Parathyroid adenoma (tissue), 2 donors: ENCODE data around the gene SHROOM3.

Source experiments
- H2AFZ ChIP-seq: fragments of 300-600 bp; sonication (generic); one replicate; pipeline ENCODE4 v1.7.0; 2017; ENCODE audit warnings: antibody characterized with exemption, mild to moderate bottlenecking
- H3K27ac ChIP-seq: fragments of 300-600 bp; sonication (generic); one replicate; pipeline ENCODE4 v1.7.0; 2017
- H3K27me3 ChIP-seq: fragments of 300-600 bp; sonication (generic); one replicate; pipeline ENCODE4 v1.7.0; 2017; ENCODE audit warnings: low read length; ENCODE audit not compliant: control insufficient read depth, insufficient read depth
- H3K36me3 ChIP-seq: fragments of 300-600 bp; sonication (generic); one replicate; pipeline ENCODE4 v1.7.0; 2017; ENCODE audit warnings: low read length; ENCODE audit not compliant: control insufficient read depth, insufficient read depth
- H3K4me1 ChIP-seq: fragments of 300-600 bp; sonication (generic); one replicate; pipeline ENCODE4 v1.7.0; 2017; ENCODE audit warnings: control low read depth
- H3K4me2 ChIP-seq: fragments of 300-600 bp; sonication (generic); one replicate; pipeline ENCODE4 v1.7.0; 2017; ENCODE audit warnings: low read length
- H3K4me3 ChIP-seq: fragments of 300-600 bp; sonication (generic); one replicate; pipeline ENCODE4 v1.7.0; 2017; ENCODE audit warnings: low read depth, low read length
- H3K79me2 ChIP-seq: fragments of 300-600 bp; sonication (generic); one replicate; pipeline ENCODE4 v1.7.0; 2017; ENCODE audit warnings: control low read depth
- H3K9ac ChIP-seq: fragments of 300-600 bp; sonication (generic); one replicate; pipeline ENCODE4 v1.7.0; 2017; ENCODE audit warnings: mild to moderate bottlenecking
- H3K9me3 ChIP-seq: fragments of 300-600 bp; sonication (generic); one replicate; pipeline ENCODE4 v1.7.0; 2017; ENCODE audit warnings: low read length; ENCODE audit not compliant: control insufficient read depth
- TF ChIP-seq, protein P1 (sequence below): fragments of 300-600 bp; sonication (generic); IDR thresholded peaks from one replicate; pipeline ENCODE4 v1.7.0; 2017; ENCODE audit warnings: antibody characterized with exemption, mild to moderate bottlenecking
- donor health status: primary hyperparathyroidism.

SHROOM3 gene

DNA sequence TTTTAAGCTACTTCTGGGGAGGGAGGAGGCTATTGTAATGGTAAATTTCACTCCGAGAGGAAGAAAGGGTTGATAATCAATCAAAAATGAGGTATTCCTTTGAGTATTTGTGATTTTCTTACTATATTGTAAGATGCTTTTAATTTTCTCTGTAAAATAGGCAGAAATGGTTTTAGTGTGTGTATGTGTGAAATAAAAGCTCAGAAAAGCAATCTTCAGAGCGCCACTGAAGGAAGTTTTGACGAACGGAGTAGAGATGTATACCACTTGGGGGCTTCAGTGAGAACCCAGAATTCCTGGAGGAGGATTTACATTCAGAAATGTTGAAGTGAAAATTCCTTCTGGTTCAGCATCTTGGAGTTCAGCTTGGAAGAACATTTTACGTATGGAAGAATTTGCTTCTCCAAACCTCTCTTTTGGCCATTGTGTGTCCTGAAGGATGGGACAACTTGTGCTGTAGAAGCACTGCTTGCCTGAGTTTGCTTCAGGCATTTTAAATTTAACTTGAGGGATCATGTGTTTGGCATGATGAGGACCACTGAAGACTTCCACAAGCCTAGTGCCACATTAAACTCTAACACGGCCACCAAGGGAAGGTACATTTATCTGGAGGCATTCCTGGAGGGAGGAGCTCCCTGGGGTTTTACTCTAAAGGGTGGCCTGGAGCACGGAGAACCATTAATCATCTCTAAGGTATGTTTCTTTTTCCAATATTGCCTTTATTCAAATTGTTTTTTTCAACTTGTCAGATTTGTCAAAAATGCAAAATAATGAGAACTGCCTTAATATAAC, 695 bp downstream of the SHROOM3 start:
- H3K79me2 ChIP-seq, result no peaks in the 10 kb centered on the region
- H3K4me3 ChIP-seq, result no peak overlapping the region
- H3K27me3 ChIP-seq, result no peaks in the 10 kb centered on the region
- H3K36me3 ChIP-seq, result no peaks in the 10 kb centered on the region
- H3K4me1 ChIP-seq, result no peaks in the 10 kb centered on the region
- no peak overlapping the region for H3K4me2 ChIP-seq
- H3K27ac ChIP-seq, result no peak overlapping the region
- TF ChIP-seq, protein P1, sequence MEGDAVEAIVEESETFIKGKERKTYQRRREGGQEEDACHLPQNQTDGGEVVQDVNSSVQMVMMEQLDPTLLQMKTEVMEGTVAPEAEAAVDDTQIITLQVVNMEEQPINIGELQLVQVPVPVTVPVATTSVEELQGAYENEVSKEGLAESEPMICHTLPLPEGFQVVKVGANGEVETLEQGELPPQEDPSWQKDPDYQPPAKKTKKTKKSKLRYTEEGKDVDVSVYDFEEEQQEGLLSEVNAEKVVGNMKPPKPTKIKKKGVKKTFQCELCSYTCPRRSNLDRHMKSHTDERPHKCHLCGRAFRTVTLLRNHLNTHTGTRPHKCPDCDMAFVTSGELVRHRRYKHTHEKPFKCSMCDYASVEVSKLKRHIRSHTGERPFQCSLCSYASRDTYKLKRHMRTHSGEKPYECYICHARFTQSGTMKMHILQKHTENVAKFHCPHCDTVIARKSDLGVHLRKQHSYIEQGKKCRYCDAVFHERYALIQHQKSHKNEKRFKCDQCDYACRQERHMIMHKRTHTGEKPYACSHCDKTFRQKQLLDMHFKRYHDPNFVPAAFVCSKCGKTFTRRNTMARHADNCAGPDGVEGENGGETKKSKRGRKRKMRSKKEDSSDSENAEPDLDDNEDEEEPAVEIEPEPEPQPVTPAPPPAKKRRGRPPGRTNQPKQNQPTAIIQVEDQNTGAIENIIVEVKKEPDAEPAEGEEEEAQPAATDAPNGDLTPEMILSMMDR, result no peak
- no peaks in the 10 kb centered on the region for H3K9me3 ChIP-seq
- H3K9ac ChIP-seq, result no peak overlapping the region
- H2AFZ ChIP-seq, result no peak overlapping the region

GRCh38 chr4:76439491-76439890, 4.5 kb downstream of the SHROOM3 start:
- TF ChIP-seq, protein P1, result no peak
- Histone ChIP-seq H3K79me2 (no peaks in the 10 kb centered on the region), H3K4me3 (no peak overlapping the region), H3K9me3 (no peaks in the 10 kb centered on the region), H3K9ac (no peak overlapping the region), H3K4me2 (no peak overlapping the region), H3K27me3 (no peaks in the 10 kb centered on the region), H3K4me1 (no peaks in the 10 kb centered on the region), H3K27ac (no peak overlapping the region), H2AFZ (no peak overlapping the region), H3K36me3 (no peaks in the 10 kb centered on the region)

DNA sequence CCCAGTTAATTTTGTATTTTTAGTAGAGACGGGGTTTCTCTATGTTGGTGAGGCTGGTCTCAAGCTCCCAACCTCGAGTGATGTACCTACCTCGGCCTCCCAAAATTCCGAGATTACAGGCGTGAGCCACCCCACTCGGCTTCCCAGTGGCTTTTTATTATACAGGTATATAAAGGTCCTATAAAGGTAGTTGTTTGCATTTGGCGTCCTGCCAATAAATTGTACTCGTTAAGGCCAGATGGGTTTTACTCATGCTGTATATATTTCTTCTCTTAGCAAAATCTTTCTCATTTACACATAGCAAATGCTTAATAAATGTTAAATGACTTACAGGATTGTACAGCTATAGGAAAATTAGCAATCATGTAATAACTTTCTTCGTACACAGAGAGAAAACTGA, 6.9 kb downstream of the SHROOM3 start:
- Histone ChIP-seq H3K36me3 (no peaks in the 10 kb centered on the region), H3K4me1 (no peaks in the 10 kb centered on the region), H3K79me2 (no peaks in the 10 kb centered on the region), H2AFZ (no peak overlapping the region), H3K27me3 (no peaks in the 10 kb centered on the region), H3K27ac (no peak overlapping the region), H3K4me3 (no peak overlapping the region), H3K9ac (no peak overlapping the region), H3K9me3 (no peaks in the 10 kb centered on the region), H3K4me2 (no peak overlapping the region)
- TF ChIP-seq, protein P1, result no peak

DNA sequence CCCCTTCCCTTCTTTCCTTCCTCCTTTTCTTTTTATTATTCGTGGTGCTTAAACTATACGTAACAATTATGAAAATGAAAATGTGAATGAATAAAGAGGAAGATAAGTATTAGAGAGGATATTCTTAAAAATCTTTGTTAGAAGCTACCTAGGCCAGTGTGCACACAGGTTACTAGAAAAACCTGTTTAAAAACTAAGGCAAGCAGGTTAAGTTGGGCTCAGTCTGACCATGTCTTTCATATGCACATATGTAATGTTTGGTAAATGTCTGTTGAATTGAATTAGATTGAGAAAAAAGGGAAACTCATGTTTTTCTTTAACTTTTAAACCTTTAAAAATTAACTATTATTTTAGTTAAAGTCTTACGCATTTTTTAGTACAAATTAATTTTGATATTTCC, 7.8 kb downstream of the SHROOM3 start:
- H3K4me2 ChIP-seq, result no peak overlapping the region
- TF ChIP-seq, protein P1, result no peak
- no peaks in the 10 kb centered on the region for H3K79me2 ChIP-seq
- H3K4me3 ChIP-seq, result no peak overlapping the region
- no peaks in the 10 kb centered on the region for H3K9me3 ChIP-seq
- H3K9ac ChIP-seq, result no peak overlapping the region
- H3K4me1 ChIP-seq, result no peaks in the 10 kb centered on the region
- no peaks in the 10 kb centered on the region for H3K36me3 ChIP-seq
- H3K27ac ChIP-seq, result no peak overlapping the region
- H2AFZ ChIP-seq, result no peak overlapping the region
- no peaks in the 10 kb centered on the region for H3K27me3 ChIP-seq

- Histone ChIP-seq H3K4me3 (no peak overlapping the region), H2AFZ (no peak overlapping the region), H3K36me3 (no peaks in the 10 kb centered on the region), H3K4me1 (no peaks in the 10 kb centered on the region), H3K79me2 (no peaks in the 10 kb centered on the region), H3K27me3 (no peaks in the 10 kb centered on the region), H3K9ac (no peak overlapping the region), H3K4me2 (no peak overlapping the region), H3K27ac (no peak overlapping the region), H3K9me3 (no peaks in the 10 kb centered on the region)
- TF ChIP-seq, protein P1, result no peak
Measured at GRCh38 chr4:76443376-76443775, 8.3 kb downstream of the SHROOM3 start.
